ENCODE data around the gene NHLRC2.
A peak's percentile ranks its signal among the peaks of the same experiment; 100 is the strongest.
"Not testable (repeated sequence)": the region's sequence is repeated elsewhere in the genome, so short reads cannot be mapped to it uniquely, and the experiment has no call there.

The NHLRC2 gene, protein sequence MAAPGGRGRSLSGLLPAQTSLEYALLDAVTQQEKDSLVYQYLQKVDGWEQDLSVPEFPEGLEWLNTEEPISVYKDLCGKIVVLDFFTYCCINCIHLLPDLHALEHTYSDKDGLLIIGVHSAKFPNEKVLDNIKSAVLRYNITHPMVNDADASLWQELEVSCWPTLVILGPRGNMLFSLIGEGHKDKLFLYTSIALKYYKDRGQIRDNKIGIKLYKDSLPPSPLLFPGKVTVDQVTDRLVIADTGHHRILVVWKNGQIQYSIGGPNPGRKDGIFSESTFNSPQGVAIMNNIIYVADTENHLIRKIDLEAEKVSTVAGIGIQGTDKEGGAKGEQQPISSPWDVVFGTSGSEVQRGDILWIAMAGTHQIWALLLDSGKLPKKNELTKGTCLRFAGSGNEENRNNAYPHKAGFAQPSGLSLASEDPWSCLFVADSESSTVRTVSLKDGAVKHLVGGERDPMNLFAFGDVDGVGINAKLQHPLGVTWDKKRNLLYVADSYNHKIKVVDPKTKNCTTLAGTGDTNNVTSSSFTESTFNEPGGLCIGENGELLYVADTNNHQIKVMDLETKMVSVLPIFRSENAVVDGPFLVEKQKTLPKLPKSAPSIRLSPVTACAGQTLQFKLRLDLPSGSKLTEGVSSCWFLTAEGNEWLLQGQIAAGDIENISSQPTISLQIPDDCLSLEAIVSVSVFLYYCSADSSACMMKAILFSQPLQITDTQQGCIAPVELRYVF

GRCh38 chr10:113854013-113854760, at the start of gene NHLRC2, which contains the start of gene DCLRE1A:
Gene NHLRC2, plus strand, starts transcription at chr10:113854661. Its CDS starts 212 bp downstream, at chr10:113854873.
Gene DCLRE1A, minus strand, starts transcription at chr10:113854082. Its CDS starts 900 bp downstream, at chr10:113853182.
- DNase-seq = peak; percentile 69

GRCh38 chr10:113806503-113806902, 48.0 kb upstream of the NHLRC2 start:
- no peak for DNase-seq

GRCh38 chr10:113808168-113808567, 46.3 kb upstream of the NHLRC2 start:
- no peak for DNase-seq

DNA sequence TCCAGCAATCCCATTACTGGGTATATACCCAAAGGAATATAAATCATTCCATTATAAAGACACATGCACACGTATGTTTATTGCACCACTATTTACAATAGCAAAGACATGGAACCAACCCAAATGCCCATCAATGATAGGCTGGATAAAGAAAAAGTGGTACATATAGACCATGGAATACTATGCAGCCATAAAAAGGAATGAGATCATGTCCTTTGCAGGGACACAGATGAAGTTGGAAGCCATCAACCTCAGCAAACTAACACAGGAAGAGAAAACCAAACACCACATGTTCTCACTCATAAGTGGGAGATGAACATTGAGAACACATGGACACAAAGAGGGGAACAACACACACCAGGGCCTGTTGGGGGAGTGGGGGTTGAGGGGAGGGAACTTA, 39.8 kb upstream of the NHLRC2 start:
- not testable (repeated sequence) for DNase-seq

GRCh38 chr10:113819989-113820388, 34.5 kb upstream of the NHLRC2 start:
- DNase-seq = no peak

DNA sequence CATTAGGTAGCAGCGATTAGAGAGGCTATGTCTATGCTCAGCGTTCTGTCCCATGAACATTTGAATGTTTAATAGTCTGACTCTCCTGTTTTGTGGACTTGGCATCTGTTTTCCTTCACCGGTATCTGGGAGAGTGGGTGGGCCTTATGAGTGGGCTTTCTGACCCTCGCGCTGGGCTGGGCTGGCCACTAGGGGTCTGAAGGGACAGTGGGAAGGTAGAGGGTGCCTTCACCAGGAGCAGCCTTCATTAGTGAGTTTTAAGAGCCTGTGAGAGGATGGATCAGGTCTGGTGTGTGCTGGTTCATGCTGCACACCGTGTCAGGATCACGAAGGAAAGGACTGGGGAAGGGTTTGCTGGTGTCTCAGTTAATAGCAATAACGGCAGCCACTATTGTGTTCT, 34.0 kb upstream of the NHLRC2 start:
- no peak for DNase-seq

- DNase-seq = not testable (repeated sequence)
These were observed 33.2 kb upstream of the NHLRC2 start for GRCh38 chr10:113821306-113821705.

DNA sequence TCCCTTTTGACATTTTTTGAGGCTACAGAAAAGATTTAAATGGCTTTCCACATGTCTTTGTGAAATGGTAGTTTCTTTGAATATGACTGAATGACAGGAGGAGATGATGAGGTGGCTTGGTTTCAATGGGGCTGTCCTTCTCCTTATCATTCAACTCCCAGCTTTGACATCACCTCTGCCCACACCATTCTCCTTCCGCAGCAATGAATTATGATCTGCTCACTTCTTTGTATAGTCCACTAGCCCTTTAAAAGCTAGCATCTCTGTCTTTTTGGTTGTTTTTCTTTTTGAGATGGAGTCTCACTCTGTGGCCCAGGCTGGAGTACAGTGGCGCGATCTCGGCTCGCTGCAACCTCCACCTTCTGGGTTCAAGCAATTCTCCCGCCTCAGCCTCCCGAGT, 32.3 kb upstream of the NHLRC2 start:
- no peak for DNase-seq

DNA sequence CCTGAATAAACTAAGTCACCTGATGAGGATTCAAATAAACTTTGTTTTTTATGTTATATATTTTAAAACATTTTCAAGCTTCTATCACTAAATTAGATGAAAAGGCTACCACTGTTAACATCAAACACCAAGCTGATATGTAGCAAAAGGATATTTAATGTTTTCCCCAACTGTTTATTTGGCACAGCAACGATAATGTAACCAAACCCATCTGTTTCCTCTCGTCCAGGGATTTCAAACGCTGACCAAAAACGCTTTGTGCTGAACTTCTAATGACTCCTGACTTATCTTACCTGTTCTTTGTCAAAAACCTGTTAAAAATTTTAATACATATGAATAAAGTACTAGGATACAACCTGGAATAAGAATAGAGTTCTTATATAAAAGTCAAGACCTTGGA, 31.1 kb upstream of the NHLRC2 start:
- DNase-seq = no peak

GRCh38 chr10:113825791-113826190, 28.7 kb upstream of the NHLRC2 start:
- DNase-seq = no peak

DNA sequence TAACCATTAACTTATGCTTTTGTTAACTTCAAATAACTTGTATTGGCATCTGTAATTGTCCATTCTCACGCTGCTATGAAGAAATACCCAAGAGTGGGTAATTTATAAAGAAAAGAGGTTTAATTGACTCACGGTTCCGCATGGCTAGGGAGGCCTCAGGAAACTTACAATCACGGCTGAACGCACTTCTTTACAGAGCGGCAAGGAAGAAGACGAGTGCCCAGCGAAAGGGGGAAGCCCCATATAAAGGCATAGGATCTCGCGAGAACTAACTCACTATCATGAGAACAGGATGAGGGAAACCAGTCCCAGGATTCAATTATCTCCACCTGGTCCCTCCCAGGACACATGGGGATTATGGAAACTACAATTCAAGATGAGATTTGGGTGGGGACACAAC, 25.9 kb upstream of the NHLRC2 start:
- DNase-seq = not testable (repeated sequence)

DNA sequence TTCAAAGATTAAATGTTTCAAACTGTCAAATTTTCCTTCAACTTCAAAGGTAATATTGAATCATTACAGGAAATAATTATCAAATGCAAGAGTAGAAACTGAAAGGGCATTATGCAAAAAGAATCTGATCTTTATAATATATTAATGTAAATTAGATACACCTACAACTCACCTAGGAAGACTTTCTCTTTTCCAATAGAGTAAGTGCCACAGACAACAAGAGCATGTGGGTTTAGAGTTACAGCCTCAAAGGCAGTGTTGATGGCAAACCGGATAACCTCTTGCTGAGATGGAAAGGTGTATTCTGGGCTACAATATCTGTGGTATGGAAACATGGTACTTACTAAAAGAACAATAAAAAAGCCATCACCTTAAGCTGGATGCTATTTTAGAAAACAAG, 12.3 kb upstream of the NHLRC2 start:
- no peak for DNase-seq

- DNase-seq = no peak
These were observed 10.4 kb upstream of the NHLRC2 start for GRCh38 chr10:113843972-113844485.

DNA sequence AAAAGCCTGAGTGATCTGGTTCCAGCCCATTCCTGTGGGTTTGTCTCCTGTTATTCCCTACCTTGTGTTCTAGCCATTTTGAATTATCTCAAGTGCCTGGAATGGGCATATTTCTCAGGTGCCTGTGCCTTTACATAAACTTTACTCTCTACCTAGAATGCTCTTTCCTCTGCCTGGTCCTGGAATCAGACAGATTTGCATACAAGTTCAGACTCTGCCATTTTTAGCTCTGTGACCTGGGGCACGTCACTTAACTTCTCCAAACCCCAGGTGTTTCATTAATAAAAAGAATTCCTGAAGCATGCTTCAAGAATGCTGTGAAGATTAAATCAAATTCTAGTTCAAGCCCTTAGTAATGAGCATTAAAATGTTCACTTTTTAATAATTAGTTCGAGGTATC, 8.4 kb upstream of the NHLRC2 start:
- DNase-seq = no peak

DNA sequence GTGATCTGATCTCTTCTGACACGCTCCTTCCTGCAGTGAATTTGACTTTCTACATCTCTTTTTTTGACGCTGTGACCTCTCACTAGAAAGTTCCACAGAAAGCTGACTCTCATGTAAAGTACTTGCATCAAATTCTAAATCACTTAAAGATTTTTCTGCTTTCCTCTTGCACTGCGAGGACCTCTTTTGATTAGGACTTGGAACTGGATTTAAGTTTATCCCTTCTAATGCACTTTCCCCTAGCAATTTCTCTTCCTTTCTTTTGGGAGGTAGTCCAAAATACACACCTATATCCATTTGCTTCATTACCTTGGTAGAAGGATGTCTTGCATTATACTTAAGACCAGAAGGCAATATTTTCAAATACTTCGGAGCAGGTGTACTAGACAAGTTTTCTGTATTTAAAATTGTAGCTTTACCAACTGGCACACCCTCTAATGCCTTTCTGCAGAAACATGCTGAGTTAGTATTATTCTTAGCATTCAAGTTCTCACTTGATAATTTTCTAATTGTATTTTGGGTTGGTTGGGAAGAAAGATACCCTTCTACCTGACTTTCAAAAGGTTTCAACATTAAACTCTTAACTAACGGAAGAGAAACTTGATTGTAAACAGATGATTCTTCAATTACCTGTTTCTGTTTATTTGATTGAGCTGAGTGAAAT, 5.2 kb upstream of the NHLRC2 start:
- DNase-seq = no peak

GRCh38 chr10:113849946-113850345, 4.5 kb upstream of the NHLRC2 start:
- DNase-seq = no peak

DNA sequence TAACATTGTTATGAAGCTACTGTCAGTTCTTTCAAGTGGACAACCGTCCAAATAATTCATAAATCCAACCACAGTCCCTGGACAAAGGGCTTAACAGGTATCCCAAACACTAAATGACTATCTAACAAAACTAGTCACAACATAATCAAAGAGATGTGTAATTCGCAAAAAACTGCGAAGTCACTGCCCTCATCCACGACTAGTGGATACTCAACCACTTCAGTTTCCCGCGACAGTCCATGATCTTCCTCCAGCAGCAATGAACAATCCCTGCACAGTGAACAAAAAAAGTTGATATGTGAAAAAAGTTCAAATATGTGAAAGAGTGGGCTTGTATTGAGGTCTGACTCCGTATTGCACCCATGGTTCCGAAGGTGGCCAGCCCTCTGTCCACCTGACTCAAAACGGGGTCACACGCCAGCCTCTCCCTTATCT, 866 bp upstream of the NHLRC2 start:
- DNase-seq = no peak

GRCh38 chr10:113854761-113855588, 514 bp downstream of the NHLRC2 start:
- DNase-seq = peak; percentile 62

GRCh38 chr10:113856563-113856962, 2.1 kb downstream of the NHLRC2 start:
- DNase-seq = no peak

DNA sequence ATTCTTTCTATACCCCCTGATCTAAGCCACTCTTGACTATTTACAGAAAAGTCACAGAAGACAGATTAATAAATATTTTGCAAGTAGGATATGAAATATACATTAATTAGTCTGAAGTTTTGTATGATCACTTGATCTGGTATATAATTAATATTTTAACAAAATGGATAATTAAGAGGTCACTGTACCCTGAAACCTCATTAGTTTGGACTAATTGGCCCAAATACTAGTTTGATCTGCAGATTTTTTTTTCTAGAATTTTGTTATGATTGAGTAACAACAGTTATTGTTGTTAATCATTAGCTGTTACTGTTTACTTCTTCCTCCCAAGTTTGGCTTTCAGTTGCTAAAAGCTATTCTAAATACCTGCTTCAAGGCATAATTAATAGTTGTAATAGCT, 2.7 kb downstream of the NHLRC2 start:
- no peak for DNase-seq

- DNase-seq = no peak
These were observed 4.1 kb downstream of the NHLRC2 start for GRCh38 chr10:113858541-113858940.

DNA sequence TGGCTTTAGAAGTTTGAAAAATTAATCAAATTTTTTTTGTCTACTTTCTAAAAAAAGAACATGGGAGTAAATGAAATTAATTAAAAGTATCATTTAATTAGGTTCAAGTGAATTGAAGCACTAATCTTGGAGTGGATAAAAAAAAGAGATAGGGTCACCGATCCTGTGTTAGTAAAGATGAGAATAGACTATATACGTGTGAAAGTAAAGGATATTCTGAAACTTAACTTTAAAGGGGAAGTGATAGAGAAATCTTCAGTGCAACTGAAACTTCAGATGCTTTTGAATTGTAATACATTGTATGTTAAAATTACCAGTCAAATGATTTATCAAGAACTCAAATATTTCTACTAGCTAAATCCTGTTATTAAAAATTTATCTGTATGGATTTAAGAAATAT, 4.8 kb downstream of the NHLRC2 start:
- DNase-seq = no peak
